ENCODE data around the gene CDCA4.

- TF ChIP-seq CTCF (conservative IDR thresholded peaks at IDR 0.05) (no peak), EZH2 (IDR thresholded peaks at IDR 0.05; ENCODE audit: low read depth) (no peak)
Measured at GRCh38 chr14:104985675-104986486, 35.0 kb downstream of the CDCA4 start, which contains the start of gene CLBA1.
